K562 (cell line): ENCODE measurements around the gene LMLN. TPM values are rescaled to one million over a fixed set of nuclear protein-coding genes. Genes with fewer than 3 reads are reported as not detected.

Source experiments
- ATF4 ChIP-seq: fragments of 450-650 bp; formaldehyde crosslinking; IDR thresholded peaks from 2 replicates; pipeline ENCODE4 v1.4.0; 2022; ENCODE audit warnings: mild to moderate bottlenecking, moderate library complexity
- BHLHE40 ChIP-seq: IDR thresholded peaks from 2 replicates; pipeline ENCODE4 v1.6.1; 2011; ENCODE audit warnings: low read length, improper control_type of control experiment
- CAMTA2 ChIP-seq: fragments of 250-450 bp; sonication (Bioruptor Pico); conservative IDR thresholded peaks from 2 replicates; pipeline ENCODE4 v1.5.1; 2022
- LCOR ChIP-seq: sonication (generic); formaldehyde crosslinking; IDR thresholded peaks from 2 replicates; pipeline ENCODE4 v1.8.0; 2022; ENCODE audit warnings: mild to moderate bottlenecking, missing genetic modification reagents
- NR2F6 ChIP-seq: fragments of 450-650 bp; formaldehyde crosslinking; IDR thresholded peaks from 2 replicates; pipeline ENCODE4 v1.4.0; 2020; ENCODE audit warnings: mild to moderate bottlenecking
- PATZ1 ChIP-seq: fragments of 250-450 bp; sonication (Bioruptor Pico); IDR thresholded peaks from 2 replicates; pipeline ENCODE4 v1.5.0; 2020; ENCODE audit warnings: mild to moderate bottlenecking, borderline replicate concordance
- POLR2AphosphoS5 ChIP-seq: IDR thresholded peaks from 2 replicates; pipeline ENCODE4 v1.6.1; 2011; ENCODE audit warnings: mild to moderate bottlenecking, low read depth, low read length, moderate library complexity; ENCODE audit not compliant: control insufficient read depth, insufficient read depth
- REST ChIP-seq, 2 experiments: fragments of 450-650 bp; formaldehyde crosslinking in 1 of 2; IDR thresholded peaks; 2 replicates each; pipeline versions ENCODE4 v1.4.0 to v1.6.1; 2014 to 2020; ENCODE audit warnings: mild to moderate bottlenecking in 2 of 2, borderline replicate concordance in 1 of 2, low read depth in 1 of 2
- SAFB2 ChIP-seq: fragments of 200-400 bp; formaldehyde crosslinking; IDR thresholded peaks from 2 replicates; pipeline ENCODE4 v1.6.1; 2018; ENCODE audit warnings: borderline replicate concordance, low read length, low read depth, moderate library complexity; ENCODE audit not compliant: severe bottlenecking
- SNRNP70 ChIP-seq: fragments of 200-400 bp; formaldehyde crosslinking; optimal IDR thresholded peaks from 2 replicates; pipeline ENCODE3; 2017; ENCODE audit warnings: low read depth, low read length
- SRSF3 ChIP-seq: fragments of 200-400 bp; formaldehyde crosslinking; IDR thresholded peaks from 2 replicates; pipeline ENCODE4 v1.6.1; 2016; ENCODE audit warnings: mild to moderate bottlenecking, low read length, moderate library complexity; ENCODE audit not compliant: insufficient read depth
- ZNF699 ChIP-seq: fragments of 250-450 bp; sonication (Bioruptor Pico); IDR thresholded peaks from 2 replicates; pipeline ENCODE4 v1.8.0; 2021; ENCODE audit warnings: mild to moderate bottlenecking, moderate library complexity; ENCODE audit not compliant: insufficient replicate concordance
- polyA plus RNA-seq, 8 experiments: library from polyadenylated mRNA; depleted of rRNA in 4 of 8; stranded (reverse) in 5 of 8; unstranded in 3 of 8; fragments of >200 nt; fragmentation: Nextera tagmentation in 2 of 8; fragmentation: Illumina TruSeq in 1 of 8; extraction: Ambion mirVana in 2 of 8; extraction: Trizol in 1 of 8; gene quantifications; 2 replicates each; pipeline versions ENCODE4 v1.2.1 to v1.2.3, GENCODE V29; 2011 to 2014; ENCODE audit warnings: inconsistent platforms in 1 of 8, missing spikeins in 1 of 8
- total RNA-seq, 7 experiments: library from RNA; depleted of rRNA in 6 of 7; stranded (reverse); fragments of >200 nt in 6 of 7; fragmentation: Illumina TruSeq in 2 of 7; extraction: Trizol in 2 of 7; gene quantifications; 2 replicates each; pipeline versions ENCODE4 v1.2.1 to v1.2.3, GENCODE V29; 2011 to 2021; ENCODE audit warnings: low replicate concordance in 1 of 7
- TF ChIP-seq, protein P1 (sequence below): sonication (generic); formaldehyde crosslinking; IDR thresholded peaks from 2 replicates; pipeline ENCODE4 v1.9.0; 2022; ENCODE audit warnings: mild to moderate bottlenecking, missing genetic modification reagents

LMLN gene
- total and polyA plus RNA-seq, 9 of the 15 experiments (the other 6 are each of a cell fraction or from before 2014, with no cell fraction given), result 2.2 to 15.9 (median 6.9) TPM

- TF ChIP-seq, protein P1, sequence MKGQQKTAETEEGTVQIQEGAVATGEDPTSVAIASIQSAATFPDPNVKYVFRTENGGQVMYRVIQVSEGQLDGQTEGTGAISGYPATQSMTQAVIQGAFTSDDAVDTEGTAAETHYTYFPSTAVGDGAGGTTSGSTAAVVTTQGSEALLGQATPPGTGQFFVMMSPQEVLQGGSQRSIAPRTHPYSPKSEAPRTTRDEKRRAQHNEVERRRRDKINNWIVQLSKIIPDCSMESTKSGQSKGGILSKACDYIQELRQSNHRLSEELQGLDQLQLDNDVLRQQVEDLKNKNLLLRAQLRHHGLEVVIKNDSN, result peak; percentile 99
- TF ChIP-seq CAMTA2 (CRISPR knock-in tag) (no peak), NR2F6 (CRISPR knock-in tag) (no peak), BHLHE40 (peak; percentile 93), ATF4 (CRISPR knock-in tag) (no peak), SRSF3 (no peak), SAFB2 (no peak), POLR2AphosphoS5 (peak; percentile 49), LCOR (CRISPR knock-in tag) (peak; percentile 94), PATZ1 (CRISPR knock-in tag) (no peak), SNRNP70 (no peak), ZNF699 (CRISPR knock-in tag) (no peak), REST (IDR thresholded peaks at IDR 0.05; ENCODE audit: borderline replicate concordance) (peak; percentile 85), REST (CRISPR knock-in tag; IDR thresholded peaks at IDR 0.05; ENCODE audit: low read depth) (0 out of 2 replicates have a peak, but pooled peaks have one; percentile 59)
Observed at GRCh38 chr3:197959891-197960693, at the start of gene LMLN (continued).
